A673 (cell line): Measurements from ENCODE around the gene TENM4. TPM values are rescaled to one million over a fixed set of nuclear protein-coding genes. Genes with fewer than 3 reads are reported as not detected.

ENCODE experiments used
- BruUV-seq: library from RNA; stranded (reverse); fragments of 400-500 nt; replicated peaks from 2 replicates; lab custom pipeline; 2021; lab: Mats Ljungman, UMichigan
- CTCF ChIA-PET: fragments of 300-600 bp; sonication (Branson Sonifier 250); formaldehyde crosslinking; loops from one replicate; lab custom pipeline; 2022; ENCODE audit warnings: antibody characterized with exemption; lab: Charles Lee
- POLR2A ChIA-PET: fragments of 300-600 bp; sonication (Branson Sonifier 250); formaldehyde crosslinking; loops from one replicate; lab custom pipeline; 2022; ENCODE audit warnings: antibody characterized with exemption; ENCODE audit not compliant: low non-redundant PET; lab: Charles Lee
- DNase-seq: peaks from one replicate; pipeline ENCODE4 v3.0.0-alpha.2; 2015; ENCODE audit warnings: low spot score
- H3K27ac ChIP-seq: fragments of 200-600 bp; sonication (generic); 2 replicates; pipeline ENCODE4 v1.5.1; 2016; ENCODE audit warnings: mixed run types, low read depth, mild to moderate bottlenecking, mixed read lengths, antibody characterized with exemption, low read length; ENCODE audit not compliant: poor library complexity, severe bottlenecking
- H3K27me3 ChIP-seq: fragments of 200-600 bp; sonication (generic); replicated peaks from 2 replicates; pipeline ENCODE4 v1.6.1; 2017; ENCODE audit warnings: mixed run types, low read depth, mild to moderate bottlenecking, mixed read lengths, antibody characterized with exemption, low read length; ENCODE audit not compliant: insufficient read depth, poor library complexity
- H3K36me3 ChIP-seq: fragments of 200-600 bp; sonication (generic); 2 replicates; pipeline ENCODE4 v1.6.1; 2016; ENCODE audit warnings: mixed run types, mild to moderate bottlenecking, mixed read lengths, antibody characterized with exemption, low read length; ENCODE audit not compliant: insufficient read depth, poor library complexity, severe bottlenecking
- H3K4me1 ChIP-seq: fragments of 200-600 bp; sonication (generic); 2 replicates; pipeline ENCODE4 v1.6.1; 2017; ENCODE audit warnings: mixed run types, mild to moderate bottlenecking, mixed read lengths, antibody characterized with exemption, low read length; ENCODE audit not compliant: insufficient read depth, poor library complexity, severe bottlenecking
- H3K4me3 ChIP-seq: fragments of 200-600 bp; sonication (generic); 2 replicates; pipeline ENCODE4 v1.5.1; 2016; ENCODE audit warnings: low read depth, mixed run types, mild to moderate bottlenecking, mixed read lengths, low read length; ENCODE audit not compliant: poor library complexity, severe bottlenecking
- H3K9me3 ChIP-seq: fragments of 200-600 bp; sonication (generic); 2 replicates; pipeline ENCODE4 v1.6.1; 2016; ENCODE audit warnings: mixed run types, low read depth, mild to moderate bottlenecking, mixed read lengths, antibody characterized with exemption, low read length; ENCODE audit not compliant: poor library complexity, severe bottlenecking
- CTCF ChIP-seq: fragments of 300-800, 200-600 bp; sonication (generic); conservative IDR thresholded peaks from 2 replicates; pipeline ENCODE4 v1.5.1; 2017; ENCODE audit warnings: low read depth, mild to moderate bottlenecking, antibody characterized with exemption, low read length, moderate library complexity, mixed read lengths
- EZH2 ChIP-seq: fragments of 200-600 bp; sonication (generic); IDR thresholded peaks from 2 replicates; pipeline ENCODE4 v1.6.1; 2017; ENCODE audit warnings: borderline replicate concordance, low read depth, mild to moderate bottlenecking, mixed read lengths, antibody characterized with exemption, low read length; ENCODE audit not compliant: poor library complexity, severe bottlenecking
- intact Hi-C: fragments of 100-400 bp; cut with micrococcal nuclease; formaldehyde crosslinking; loops from one replicate; pipeline ENCODE4 v1.10.0; 2022; ENCODE audit not compliant: unreplicated experiment
- total RNA-seq: library from RNA; stranded (reverse); gene quantifications from 2 replicates; pipeline ENCODE4 v1.2.3, GENCODE V29; 2021

TENM4 gene
- total RNA-seq, 1 experiment from 2014 or later = 0.11 TPM

GRCh38 chr11:79392161-79392560 lies 48.7 kb downstream of the TENM4 start:
- CTCF ChIA-PET = no interaction called here
- intact Hi-C loops = no loop called here

DNA sequence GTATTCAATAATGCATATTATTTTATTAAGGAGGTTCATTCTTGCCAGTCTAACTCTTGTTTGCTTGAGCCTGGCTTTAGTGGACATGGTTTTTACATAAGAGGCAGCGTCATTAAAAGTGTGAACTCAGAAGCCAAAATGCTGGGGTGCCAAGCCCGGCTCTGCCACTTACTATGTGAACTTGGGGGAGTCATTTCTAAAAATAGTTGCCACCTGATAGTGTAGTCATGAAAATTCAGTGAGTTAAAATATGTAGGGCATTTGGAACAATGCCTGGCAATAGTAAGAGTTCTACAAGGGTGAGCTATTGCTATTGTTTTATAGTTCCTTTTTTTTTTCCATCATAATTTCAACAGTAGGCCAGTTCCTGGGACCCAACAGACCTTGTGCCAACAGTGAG lies 49.9 kb downstream of the TENM4 start:
- no peak for DNase-seq

More at GRCh38 chr11:79392161-79392560, 48.7 kb downstream of the TENM4 start:
- H3K9me3 ChIP-seq = no peaks in the 10 kb centered on the region
- TF ChIP-seq EZH2 = no peak
- no peak for TF ChIP-seq CTCF
- no peak overlapping the region for H3K27ac ChIP-seq
- no peak for DNase-seq
- no TSS peak for BruUV-seq
- H3K36me3 ChIP-seq = no peaks in the 10 kb centered on the region
- H3K4me3 ChIP-seq = no peak overlapping the region
- H3K27me3 ChIP-seq = peaks cover 24% of the 10 kb centered on the region
- H3K4me1 ChIP-seq = no peaks in the 10 kb centered on the region
- POLR2A ChIA-PET = no interaction called here

GRCh38 chr11:79390477-79390876 lies 50.4 kb downstream of the TENM4 start:
- Histone ChIP-seq H3K4me1 (no peaks in the 10 kb centered on the region), H3K9me3 (no peaks in the 10 kb centered on the region), H3K27me3 (peaks cover 21% of the 10 kb centered on the region), H3K27ac (no peak overlapping the region), H3K36me3 (no peaks in the 10 kb centered on the region), H3K4me3 (no peak overlapping the region)
- BruUV-seq = no TSS peak
- CTCF ChIA-PET = no interaction called here
- no peak for DNase-seq
- POLR2A ChIA-PET = no interaction called here
- intact Hi-C loops = no loop called here
- TF ChIP-seq CTCF (no peak), EZH2 (no peak)

More for the DNA sequence above, 49.9 kb downstream of the TENM4 start:
- BruUV-seq = no TSS peak
- intact Hi-C loops = no loop called here
- no peaks in the 10 kb centered on the region for H3K9me3 ChIP-seq
- H3K27me3 ChIP-seq = peaks cover 24% of the 10 kb centered on the region
- H3K4me3 ChIP-seq = no peak overlapping the region
- TF ChIP-seq CTCF (no peak), EZH2 (no peak)
- ChIA-PET CTCF (no interaction called here), POLR2A (no interaction called here)
- H3K36me3 ChIP-seq = no peaks in the 10 kb centered on the region
- no peaks in the 10 kb centered on the region for H3K4me1 ChIP-seq
- no peak overlapping the region for H3K27ac ChIP-seq
